NCI-H2107 treated with DMSO at 0.1 percent for 48 hours (cell line): ENCODE measurements around the gene SMPD3.

Experiments used
- DNase-seq: peaks from one replicate; lab custom pipeline; 2025; ENCODE audit not compliant: unreplicated experiment; lab: John Stamatoyannopoulos, UW

Gene SMPD3

DNA sequence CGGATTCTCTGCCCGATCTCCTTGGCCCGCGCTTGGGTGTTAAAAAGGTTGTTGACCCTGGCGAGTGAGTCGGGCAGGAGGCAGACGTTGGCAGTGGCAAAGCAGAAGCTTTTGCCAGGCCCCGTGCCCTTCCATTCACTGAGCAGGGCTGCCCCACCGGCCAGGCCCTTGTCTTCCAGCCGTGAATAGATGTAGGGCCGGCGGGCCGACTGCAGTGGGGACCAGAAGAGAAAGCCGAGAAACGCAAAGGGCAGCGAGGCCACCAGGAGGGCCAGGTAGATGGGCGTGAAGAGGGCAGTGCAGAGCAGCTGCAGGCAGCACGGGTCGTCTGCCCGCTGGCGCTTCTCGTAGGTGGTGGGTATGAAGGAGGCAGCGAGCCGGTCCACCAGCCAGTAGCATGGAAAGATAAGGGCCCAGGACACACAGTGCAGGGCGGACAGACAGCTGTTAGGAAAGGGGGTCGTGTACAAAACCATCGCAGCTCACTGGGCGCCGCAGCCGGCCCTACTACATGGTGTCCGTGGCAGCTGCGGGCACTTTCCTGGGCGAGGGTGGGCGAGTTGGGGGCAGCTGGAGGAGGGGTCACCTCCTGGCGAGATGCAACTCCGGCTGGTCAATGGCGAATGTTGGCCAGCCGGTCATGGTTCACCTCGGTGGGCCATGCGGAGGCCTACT lies 76.5 kb downstream of the SMPD3 start:
- DNase-seq = no peak

DNA sequence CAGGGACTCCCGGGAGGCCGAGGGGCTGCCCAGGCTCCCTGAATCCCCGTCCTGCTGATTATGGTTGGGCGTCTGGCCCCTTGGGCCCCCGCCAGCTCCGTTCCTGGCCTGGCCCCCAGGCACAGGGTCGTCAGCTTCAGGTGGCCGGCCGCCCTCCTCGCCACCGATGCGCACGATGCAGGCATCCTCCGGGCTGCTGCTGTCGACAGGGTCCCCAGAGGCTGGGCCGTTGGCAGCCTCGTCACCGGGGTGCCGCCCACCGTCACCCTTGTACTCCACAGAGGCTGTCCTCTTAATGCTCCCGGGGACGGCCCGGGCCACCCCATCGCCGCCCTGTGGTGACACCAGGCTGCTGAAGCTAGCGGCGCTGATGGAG lies 77.0 kb downstream of the SMPD3 start:
- no peak for DNase-seq

DNA sequence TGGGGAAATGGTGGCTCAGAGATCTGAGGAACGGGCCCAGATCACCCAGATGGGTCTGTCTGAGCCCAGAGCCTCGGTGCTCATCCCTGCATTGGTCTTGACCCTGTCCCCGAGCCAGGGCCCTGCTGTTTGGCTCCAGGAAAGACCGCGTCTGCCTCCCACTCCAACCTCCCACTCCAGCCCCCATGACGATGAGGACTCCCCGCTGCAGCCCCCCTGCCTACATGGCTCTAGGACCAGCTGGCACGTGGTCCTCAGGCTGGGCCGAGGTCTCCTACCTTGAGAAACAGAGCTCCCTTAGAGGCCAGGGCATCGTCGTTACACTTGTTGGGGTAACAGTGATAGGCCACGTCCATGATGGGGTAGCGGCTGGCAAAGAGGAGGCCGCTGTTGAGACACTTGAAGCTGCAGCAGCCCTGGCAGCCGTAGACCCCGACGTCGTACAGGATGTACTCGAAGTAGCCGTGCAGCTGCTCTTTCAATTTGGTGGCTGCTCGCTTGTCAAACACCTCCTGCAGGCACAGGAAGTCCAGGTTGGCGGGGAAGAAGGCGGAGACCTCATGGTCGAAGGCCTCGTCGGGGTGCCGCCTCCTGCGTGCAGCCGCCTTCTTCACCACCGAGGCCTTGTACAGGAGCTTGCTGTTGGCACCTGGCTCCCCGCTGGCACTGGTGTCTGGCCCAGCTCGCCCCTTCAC lies 77.6 kb downstream of the SMPD3 start:
- no peak for DNase-seq

DNA sequence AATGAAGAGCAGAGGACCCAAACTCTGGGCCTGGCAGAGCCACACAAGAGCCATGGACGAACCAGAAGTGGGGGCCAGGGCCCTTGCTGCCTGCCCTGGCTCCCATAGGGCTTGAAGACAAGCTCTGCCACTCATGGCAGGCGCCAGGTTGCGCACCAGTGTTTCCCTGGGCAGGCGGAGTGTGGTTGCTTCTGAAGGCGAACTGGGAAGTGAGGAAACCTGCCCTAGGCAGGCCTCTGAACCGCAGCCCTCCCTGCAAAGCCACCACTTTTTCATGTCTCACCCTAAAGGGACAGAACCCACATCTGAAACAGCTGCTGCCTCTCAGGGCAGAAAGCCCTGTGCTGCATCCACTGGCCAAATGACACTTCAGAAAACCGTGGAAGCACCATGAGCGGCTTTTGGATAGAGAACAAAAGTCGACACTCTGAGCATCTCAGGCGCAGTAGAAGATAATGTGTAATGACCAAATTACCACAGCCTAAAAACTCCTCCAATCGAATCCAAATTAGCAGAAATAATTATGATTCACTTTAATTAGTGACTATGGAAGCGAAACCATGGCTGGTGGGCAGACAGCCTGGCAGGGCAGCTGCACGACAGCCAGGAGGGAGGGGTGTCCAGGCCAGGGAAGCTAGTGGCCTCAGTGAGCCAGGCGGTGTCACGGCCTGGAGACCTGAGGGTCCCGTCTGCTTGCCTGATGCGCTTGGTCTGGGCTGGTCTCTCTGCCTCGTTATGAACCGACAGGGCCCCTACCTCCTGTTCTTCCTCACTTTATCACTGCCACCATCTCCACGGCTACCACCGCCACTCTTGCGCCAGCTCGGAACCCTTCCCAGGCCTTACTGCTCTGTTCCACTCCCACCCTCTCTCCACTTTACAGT lies 78.4 kb downstream of the SMPD3 start:
- DNase-seq = peak; percentile 31

DNA sequence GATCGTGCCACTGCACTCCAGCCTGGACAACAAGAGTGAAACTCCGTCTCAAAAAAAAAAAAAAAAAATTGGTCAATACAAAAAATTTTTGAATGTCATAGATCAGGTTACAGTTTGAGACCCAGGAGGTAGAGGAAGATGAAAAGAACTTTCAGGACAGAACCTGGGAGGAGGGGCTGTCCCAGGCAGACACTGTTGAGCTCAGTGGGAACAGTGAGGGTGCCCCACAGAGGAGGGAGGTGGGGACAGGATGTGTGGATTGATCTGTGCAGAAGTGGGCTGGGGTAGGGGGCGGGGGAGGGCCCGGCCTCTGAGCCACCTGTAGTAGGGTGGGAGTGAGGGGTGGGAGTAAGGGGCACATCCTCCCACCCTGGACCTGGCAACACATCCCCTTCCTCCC lies 79.1 kb downstream of the SMPD3 start:
- no peak for DNase-seq

DNA sequence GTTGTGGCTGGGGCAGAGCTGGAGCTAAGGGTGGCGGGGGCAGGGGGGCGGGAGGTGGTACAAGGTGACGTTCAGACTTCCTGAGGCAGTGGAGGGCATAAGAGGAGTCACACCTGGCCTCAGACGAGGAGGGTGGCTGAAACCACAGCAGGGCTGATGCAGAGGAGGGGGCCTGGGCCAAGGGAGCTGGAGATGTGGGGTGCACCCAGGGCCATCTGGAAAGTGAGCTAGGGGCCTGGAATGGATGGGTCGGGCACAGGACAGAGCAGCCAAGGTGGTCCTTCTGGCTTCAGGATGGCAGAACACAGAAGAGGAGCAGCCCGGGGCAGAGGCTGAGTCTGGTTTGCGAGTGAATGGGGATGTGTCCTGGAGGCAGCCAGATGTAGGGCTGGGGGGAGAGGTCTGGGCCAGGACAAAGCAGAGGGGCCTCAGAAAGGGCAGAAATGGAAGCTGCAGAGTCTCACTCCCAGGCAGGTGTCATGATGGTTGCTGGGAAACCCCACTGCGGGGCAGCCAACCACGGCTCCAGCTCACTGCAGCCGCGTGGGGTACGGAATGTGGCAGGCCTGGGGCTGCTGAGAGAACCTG lies 79.9 kb downstream of the SMPD3 start:
- DNase-seq = no peak

DNA sequence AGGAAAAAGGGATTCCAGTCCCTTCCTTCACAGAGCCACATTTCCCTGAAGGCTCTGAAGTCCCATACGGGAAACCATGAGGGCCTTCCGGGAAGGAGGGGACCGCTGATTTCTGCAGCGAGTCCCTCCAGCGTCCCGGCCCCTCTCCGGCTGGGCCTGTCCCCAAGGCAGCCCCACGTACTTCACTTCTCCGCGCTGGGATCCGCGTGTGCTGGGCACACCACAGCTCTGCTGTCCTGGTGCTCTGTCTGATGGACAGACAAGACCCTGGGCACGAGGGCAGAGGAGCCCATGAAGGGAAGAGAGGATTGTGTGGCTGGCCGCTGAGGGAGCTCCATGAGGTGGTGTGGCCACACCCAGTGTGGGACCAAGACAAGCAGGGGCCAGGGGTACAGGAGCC lies 80.4 kb downstream of the SMPD3 start:
- no peak for DNase-seq

DNA sequence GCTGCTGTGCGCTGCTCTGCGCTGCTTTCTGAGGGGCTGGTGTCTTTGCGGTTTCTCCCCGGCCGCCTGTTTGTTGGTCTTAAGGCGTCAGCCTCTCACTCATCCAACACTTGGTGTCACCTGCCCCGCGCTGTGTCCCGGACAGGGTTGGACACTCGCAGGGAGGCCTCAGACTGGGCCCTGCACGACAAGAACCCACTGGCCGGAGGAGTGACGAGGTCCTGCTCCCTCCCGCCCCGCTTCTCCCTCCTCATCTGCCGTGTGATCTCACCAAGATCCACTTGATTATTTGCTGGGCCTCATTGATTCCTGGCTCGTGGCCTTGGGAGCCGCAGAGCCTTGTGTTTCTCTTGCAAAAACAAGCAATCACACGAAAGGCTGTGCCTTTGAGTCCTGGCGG lies 80.9 kb downstream of the SMPD3 start:
- DNase-seq = no peak

DNA sequence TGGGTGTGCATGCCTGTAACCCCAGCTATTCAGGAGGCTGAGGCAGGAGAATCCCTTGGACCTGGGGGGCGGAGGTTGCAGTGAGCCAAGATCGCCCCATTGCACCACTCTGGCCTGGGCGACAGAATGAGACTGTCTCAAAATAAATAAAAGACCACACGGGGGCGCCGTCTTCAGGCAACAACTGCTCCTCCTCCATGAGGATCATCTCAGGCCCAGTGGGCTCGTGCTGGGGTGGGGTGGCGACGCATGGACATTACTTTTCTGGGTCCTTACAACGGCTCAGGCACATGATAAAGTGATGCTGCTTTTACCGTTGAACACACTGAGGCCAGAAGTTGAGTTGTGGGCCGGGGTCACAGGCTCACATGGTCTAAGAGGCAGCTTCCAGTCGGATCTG lies 81.3 kb downstream of the SMPD3 start:
- DNase-seq = no peak

DNA sequence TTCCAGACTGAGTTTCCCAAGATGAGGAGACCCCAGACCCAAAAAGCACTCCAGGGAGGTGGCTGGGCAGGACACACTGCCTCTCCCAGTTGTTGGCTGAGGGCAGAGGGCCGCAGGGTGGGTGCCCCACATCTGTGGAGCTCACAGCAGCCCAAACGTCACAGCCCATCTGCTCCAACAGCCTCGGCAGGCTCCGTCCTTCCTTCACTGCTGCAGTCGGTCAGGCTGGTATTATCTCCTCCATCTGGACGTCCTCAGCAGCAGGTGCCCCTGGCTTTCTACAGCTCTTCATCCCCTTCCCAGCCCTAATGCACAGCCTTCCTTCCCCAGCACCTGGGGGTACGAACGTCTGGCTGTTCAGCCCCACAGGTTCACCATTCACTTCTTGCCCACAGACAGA lies 82.2 kb downstream of the SMPD3 start:
- no peak for DNase-seq

DNA sequence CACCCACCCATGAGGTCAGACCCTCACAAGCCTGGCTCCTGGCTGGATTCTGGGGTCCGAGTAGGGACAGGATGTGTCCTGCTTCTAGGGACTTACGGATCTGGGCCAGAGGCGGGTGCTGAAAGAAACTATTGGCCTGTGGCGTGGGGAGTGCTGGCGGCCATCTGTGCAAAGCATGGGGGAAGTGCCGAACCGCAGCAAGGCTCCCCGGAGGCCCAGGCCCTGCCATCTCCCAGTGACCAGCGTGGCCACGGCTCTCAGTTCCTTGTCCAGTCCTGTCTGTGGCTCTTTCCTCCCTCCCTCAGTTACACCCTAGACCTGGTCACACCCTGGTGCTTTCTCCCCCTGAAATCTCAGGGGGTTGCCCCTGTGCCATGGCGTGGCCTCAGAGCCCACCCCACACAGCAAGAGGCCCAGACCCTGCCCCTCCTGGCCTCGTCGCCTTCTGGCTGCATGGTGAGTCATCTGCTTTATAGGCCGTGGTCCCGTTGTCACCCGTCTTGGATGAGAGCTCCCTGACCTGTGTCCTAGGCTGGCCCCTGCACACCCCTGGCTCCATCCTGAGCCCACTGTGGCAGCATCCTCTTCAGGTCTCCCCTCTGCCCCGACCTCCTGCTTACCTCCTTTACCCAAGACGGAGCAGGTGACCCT lies 83.0 kb downstream of the SMPD3 start:
- DNase-seq = no peak

DNA sequence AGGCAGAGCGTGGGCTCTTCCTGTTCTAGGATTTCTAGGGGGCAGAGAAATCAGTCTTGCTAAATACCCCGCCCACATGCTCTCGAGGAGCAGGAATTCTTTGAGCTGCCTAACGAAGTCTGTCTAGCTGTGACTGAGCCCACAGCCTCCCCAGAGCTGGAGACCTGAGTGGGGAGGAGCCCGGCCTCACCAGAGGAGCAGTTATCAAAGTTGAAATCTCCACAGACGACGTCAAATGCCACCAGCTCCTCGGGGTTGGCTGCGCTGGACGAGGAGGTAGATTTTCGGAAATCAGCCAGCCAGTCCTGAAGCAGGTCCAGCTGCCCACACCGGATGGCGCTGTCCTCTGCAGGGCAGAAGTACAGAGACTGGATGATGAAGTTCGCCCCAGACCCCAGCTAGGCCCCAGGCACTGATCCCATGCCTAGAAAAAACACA lies 83.7 kb downstream of the SMPD3 start:
- DNase-seq = no peak

DNA sequence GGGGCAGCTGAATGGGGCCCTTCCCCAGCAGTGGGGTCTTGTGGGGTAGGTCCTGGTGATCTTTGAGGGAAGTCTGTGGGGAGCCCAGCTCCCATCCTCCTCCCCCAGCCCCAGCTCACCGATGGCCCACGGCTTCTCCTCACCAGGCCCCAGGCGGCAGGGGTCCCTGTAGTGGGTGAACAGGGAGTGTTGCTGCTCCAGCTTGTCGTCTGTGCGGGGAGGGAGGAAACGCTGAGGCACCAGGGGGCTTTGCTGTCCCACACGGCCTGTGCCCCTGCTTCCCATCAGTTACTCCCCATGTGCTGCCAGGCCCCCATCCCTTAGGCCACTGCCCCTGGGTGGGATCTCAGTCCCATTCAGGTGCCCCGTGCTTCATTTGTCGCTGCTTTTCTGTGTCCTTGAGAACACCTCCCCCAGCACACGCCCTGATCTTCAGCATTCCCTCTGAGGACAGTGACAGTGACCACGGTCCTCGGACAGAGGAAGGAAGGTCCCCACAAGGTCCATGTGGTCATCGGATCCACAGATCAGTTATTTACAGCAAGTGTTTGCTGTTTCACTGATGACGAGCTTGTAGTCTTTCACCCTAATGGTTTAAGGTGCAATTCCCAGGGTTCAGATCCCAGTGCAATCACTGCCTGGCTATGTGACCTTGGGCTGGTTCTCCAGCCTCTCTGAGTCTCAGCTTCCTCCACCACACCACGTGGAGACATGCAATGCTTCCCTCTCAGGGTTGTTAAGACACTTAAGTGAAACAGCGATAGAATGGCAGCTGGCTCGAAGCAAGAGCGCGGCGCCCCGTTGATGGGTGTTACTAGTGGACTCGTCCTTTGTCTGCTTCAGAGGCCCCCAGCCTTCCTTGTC lies 84.4 kb downstream of the SMPD3 start:
- no peak for DNase-seq

DNA sequence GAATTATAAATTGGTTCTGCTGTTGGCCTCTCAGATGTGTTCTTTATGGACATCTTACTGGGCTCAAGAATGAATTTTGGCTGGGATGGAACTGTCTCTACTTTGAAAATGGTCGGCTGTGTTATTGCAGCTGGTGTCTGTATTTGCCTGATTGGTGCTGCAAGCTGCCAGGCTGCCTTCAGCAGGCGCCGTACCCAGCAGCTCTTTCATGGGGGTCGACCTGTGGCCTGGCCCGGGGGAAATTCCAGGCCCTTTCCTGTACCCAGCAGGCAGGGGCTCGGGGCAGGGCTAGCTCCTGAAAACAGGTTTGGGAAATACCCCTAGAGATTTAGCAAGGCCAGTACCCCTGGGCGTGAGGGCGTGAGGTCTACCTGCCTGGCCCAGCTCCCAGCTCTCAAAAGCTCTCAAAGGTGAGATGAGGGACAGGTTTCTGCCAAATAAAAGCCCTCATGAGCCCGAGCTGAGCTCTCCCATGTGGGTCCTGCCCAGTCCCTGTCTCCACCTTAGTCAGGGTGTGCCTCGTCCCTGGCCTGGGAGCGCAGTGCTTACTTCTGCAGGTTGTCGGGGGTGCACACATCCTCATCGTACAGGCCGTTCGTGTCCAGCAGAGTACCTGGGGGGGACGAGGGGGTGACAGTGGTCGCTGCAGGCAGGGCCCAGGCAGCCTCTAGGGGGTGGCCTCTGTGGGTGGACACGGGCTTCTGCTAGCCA lies 85.2 kb downstream of the SMPD3 start:
- DNase-seq = no peak

DNA sequence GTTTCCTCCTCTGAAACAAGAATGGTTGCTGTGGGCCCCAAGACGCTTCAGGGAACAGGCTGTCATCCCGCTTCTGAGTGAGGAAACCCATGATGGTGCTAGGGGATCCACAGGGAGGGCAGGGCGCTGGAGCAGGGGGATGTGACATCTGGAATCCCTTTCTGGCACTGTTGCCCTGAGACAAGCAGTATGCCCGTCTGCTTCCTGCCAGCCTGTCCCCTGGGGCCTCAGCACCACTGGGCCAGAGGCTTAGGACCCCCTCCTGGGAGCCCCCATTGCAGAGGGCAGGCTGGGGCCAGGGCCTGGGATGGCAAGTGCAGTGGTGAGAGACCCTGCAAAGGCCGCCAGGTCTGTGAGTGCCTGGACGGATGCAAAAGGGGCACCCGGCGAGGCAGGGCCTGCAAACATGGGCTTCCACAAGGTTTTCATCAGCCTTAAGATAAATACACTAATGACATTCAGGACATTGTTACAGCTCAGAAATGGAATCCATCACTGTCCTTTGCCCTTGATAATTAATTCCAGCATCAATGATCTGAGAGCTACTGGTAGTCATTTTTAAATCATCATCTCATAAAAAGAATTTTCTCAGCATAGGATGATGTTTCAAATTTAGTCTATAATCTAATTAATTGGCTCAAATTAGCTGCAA lies 85.9 kb downstream of the SMPD3 start:
- no peak for DNase-seq

DNA sequence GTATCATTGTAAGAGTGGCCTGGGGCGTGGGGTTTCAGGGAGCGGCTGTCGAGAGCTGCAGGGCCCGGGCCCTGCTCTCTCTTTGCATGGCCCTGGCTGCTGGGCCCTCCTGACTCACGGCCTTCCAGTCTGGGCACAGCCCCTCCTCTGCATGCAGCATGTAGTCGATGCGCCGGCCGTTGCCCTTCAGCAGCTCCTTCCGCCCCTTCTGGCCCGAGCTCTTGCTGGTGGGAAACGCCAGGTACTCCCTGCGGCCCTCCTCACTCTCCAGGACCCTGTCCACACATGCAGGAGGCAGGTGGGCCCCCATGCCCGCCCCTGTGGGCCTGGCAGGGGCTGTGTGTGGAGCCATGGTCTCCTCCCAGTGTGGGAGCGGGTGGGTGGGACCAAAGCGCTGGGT lies 86.8 kb downstream of the SMPD3 start:
- no peak for DNase-seq

DNA sequence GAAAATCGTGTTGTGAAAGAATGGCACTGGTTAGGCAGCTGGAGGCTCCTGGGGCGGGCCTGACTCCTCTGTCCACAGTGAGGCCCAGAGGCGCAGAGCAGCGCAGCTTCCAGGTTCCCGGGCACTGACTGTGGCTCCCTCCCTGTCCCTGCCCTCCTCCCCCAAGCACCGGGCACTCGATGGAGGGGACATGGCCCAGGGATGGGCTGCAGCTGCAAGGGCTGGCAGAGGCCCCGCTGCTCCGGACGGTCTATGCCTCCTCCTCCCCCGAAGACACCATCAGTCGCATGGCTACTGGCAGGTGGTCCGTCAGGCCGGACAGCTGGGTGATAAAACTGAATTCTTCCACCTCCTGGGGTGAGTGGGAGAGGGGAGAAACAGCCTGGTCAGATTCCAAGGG lies 87.4 kb downstream of the SMPD3 start:
- no peak for DNase-seq

DNA sequence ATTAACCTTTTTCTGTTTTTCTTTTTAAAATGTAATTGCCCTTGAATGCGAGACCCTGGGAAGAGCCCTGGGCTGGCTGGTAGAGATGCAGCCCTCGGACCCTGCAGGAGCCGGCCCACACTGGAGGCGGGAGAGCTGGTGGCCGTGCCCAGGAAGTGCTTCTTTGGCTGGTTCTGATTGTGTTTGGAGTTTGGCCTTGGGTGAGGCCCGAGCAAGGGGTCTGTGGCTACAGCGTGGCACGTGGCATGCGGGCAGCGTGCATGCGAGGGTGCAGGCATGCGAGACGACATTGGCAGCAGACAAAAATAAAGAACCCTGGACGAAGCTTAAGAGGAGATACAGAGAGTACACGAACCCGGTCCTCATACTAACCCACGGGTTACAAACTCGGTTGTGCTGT lies 87.8 kb downstream of the SMPD3 start:
- no peak for DNase-seq
